OCI-LY3 (cell line): ENCODE data around the gene SIVA1.

Experiments
- H2AFZ ChIP-seq: fragments of 200-600, 300-600 bp; shearing (Covaris generic); 2 replicates; pipeline ENCODE4 v1.6.0; 2014; ENCODE audit warnings: antibody characterized with exemption, low read depth, low read length
- H3K27ac ChIP-seq: fragments of 200-600, 300-600 bp; sonication (generic); 2 replicates; pipeline ENCODE4 v1.5.1; 2014; ENCODE audit warnings: mild to moderate bottlenecking, low read length, moderate library complexity, mixed read lengths
- H3K27me3 ChIP-seq: fragments of 200-600, 300-600 bp; sonication (generic); 2 replicates; pipeline ENCODE4 v1.6.1; 2014; ENCODE audit warnings: low read depth, low read length, mixed read lengths
- H3K36me3 ChIP-seq: fragments of 200-600, 300-600 bp; sonication (generic); replicated peaks from 2 replicates; pipeline ENCODE3; 2014; ENCODE audit warnings: low read depth, low read length, mixed read lengths
- H3K4me1 ChIP-seq: fragments of 300-600, 200-600 bp; sonication (generic); 2 replicates; pipeline ENCODE4 v1.6.1; 2014; ENCODE audit warnings: low read length, mixed read lengths
- H3K4me2 ChIP-seq: fragments of 200-600, 300-600 bp; sonication (generic); 2 replicates; pipeline ENCODE4 v1.6.1; 2014; ENCODE audit warnings: low read length, mixed read lengths
- H3K4me3 ChIP-seq: fragments of 300-600, 200-600 bp; sonication (generic); 2 replicates; pipeline ENCODE4 v1.5.1; 2014; ENCODE audit warnings: antibody characterized with exemption, mild to moderate bottlenecking, low read length, moderate library complexity
- H3K79me2 ChIP-seq: fragments of 300-600, 200-600 bp; shearing (Covaris generic); 2 replicates; pipeline ENCODE4 v1.6.1; 2014; ENCODE audit warnings: mild to moderate bottlenecking, low read length, mixed read lengths
- H3K9ac ChIP-seq: fragments of 300-600, 200-600 bp; shearing (Covaris generic); 2 replicates; pipeline ENCODE4 v1.6.0; 2014; ENCODE audit warnings: mild to moderate bottlenecking, low read length, moderate library complexity
- H3K9me3 ChIP-seq: fragments of 200-600, 300-600 bp; shearing (Covaris generic); 2 replicates; pipeline ENCODE4 v1.6.1; 2014; ENCODE audit warnings: low read length, mixed read lengths; ENCODE audit not compliant: insufficient read depth
- H4K20me1 ChIP-seq: fragments of 200-600, 300-600 bp; sonication (generic); 2 replicates; pipeline ENCODE4 v1.6.1; 2016; ENCODE audit warnings: low read length, mixed read lengths; ENCODE audit not compliant: insufficient read depth
- CTCF ChIP-seq: fragments of 200-600, 300-600 bp; sonication (generic); IDR thresholded peaks from 2 replicates; pipeline ENCODE4 v1.5.1; 2014; ENCODE audit warnings: antibody characterized with exemption, low read length, low read depth
- EZH2phosphoT487 ChIP-seq: fragments of 200-600 bp; shearing (Covaris generic); IDR thresholded peaks from 2 replicates; pipeline ENCODE4 v1.6.1; 2018; ENCODE audit warnings: antibody characterized with exemption, mixed run types, low read depth

Gene SIVA1, protein sequence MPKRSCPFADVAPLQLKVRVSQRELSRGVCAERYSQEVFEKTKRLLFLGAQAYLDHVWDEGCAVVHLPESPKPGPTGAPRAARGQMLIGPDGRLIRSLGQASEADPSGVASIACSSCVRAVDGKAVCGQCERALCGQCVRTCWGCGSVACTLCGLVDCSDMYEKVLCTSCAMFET

DNA sequence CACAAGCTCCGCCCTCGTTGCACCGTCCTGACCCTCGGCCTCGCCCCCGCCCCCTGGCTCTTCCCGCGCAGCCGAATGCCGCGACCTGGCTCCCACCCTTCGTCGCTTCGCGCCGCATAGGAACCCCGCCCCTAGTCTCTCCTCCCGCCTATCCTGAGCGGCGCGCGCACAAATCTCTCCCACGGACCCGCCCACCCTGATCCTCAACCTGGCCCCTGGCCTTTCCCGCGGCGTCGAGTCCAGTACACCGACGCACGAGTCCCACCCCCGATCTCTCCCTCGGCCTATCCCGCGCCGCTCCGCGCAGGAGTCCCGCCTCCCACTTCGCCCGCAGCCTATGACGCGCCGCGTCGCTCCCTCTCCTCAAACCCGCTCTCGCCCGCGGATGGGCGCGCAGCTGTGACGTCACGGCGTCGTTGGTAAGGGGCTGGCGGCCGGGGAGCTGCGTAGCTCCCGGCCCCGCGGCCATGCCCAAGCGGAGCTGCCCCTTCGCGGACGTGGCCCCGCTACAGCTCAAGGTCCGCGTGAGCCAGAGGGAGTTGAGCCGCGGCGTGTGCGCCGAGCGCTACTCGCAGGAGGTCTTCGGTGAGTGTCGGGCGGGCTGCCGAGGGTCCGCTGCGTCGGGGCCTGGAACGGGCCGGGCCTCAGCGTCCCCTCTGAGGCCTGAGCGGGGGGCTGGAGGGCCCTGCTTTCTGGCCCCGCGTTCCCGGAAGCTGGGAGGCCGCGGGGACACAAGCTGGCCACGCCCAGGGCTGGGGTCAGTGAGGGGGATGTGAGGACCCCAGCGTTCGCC is at the start of gene SIVA1:
Gene SIVA1, plus strand, starts transcription at position 413 of the 793 bp plus-strand sequence. Its CDS starts 55 bp downstream, at position 468.
- Histone ChIP-seq H3K9ac (peak within 1 kb of the TSS; percentile 89), H4K20me1 (no peaks in the 10 kb centered on the region; the same call in 1 of the 2 replicates), H2AFZ (peak within 1 kb of the TSS; percentile 93; the same call in 1 of the 2 replicates), H3K79me2 (peaks cover 45% of the 10 kb centered on the region), H3K4me2 (peak within 1 kb of the TSS; percentile 95), H3K36me3 (peaks cover 10% of the 10 kb centered on the region), H3K27me3 (no peaks in the 10 kb centered on the region), H3K4me3 (peak within 1 kb of the TSS; percentile 94), H3K4me1 (peaks cover 19% of the 10 kb centered on the region), H3K9me3 (no peaks in the 10 kb centered on the region), H3K27ac (peak within 1 kb of the TSS; percentile 85)
- TF ChIP-seq CTCF: no peak
- TF ChIP-seq EZH2phosphoT487: no peak

GRCh38 chr14:104703269-104703668 is 49.7 kb upstream of the SIVA1 start:
- peaks cover 5% of the 10 kb centered on the region; the same call in 1 of the 2 replicates for H4K20me1 ChIP-seq
- H2AFZ ChIP-seq: no peak overlapping the region
- H3K9ac ChIP-seq: no peak overlapping the region
- no peaks in the 10 kb centered on the region for H3K27me3 ChIP-seq
- H3K36me3 ChIP-seq: peaks cover 12% of the 10 kb centered on the region
- H3K27ac ChIP-seq: no peak overlapping the region
- TF ChIP-seq EZH2phosphoT487: no peak
- no peak for TF ChIP-seq CTCF
- no peaks in the 10 kb centered on the region for H3K79me2 ChIP-seq
- no peaks in the 10 kb centered on the region for H3K4me1 ChIP-seq
- H3K4me3 ChIP-seq: no peak overlapping the region
- H3K9me3 ChIP-seq: no peaks in the 10 kb centered on the region
- H3K4me2 ChIP-seq: no peak overlapping the region

DNA sequence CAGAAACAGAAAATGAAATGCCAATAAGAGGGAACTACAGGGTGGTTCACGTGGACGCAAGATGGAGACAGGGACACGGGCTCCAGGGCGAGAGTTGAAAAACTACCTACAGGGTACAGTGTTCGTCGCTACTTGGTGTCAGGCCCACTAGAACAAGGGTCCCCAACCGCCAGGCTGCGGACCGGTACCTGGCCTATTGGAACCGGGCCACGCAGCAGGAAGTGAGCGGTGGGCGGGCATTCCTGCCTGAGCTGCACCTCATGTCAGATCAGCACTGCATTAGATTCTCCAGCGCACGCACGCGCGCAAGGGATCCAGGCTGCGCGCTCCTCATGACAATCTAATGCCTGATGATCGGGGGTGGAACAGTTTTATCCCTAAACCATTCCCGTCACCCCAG is 48.7 kb upstream of the SIVA1 start:
- 0 out of 2 replicates have a peak, but pooled peaks cover 2% of the 10 kb centered on the region for H4K20me1 ChIP-seq
- H3K36me3 ChIP-seq: peaks cover 12% of the 10 kb centered on the region
- no peaks in the 10 kb centered on the region for H3K4me1 ChIP-seq
- H3K79me2 ChIP-seq: no peaks in the 10 kb centered on the region
- H3K4me3 ChIP-seq: no peak overlapping the region
- H2AFZ ChIP-seq: no peak overlapping the region
- no peak overlapping the region for H3K27ac ChIP-seq
- no peak overlapping the region for H3K9ac ChIP-seq
- H3K4me2 ChIP-seq: no peak overlapping the region
- H3K27me3 ChIP-seq: no peaks in the 10 kb centered on the region
- no peaks in the 10 kb centered on the region for H3K9me3 ChIP-seq
- no peak for TF ChIP-seq EZH2phosphoT487
- no peak for TF ChIP-seq CTCF

DNA sequence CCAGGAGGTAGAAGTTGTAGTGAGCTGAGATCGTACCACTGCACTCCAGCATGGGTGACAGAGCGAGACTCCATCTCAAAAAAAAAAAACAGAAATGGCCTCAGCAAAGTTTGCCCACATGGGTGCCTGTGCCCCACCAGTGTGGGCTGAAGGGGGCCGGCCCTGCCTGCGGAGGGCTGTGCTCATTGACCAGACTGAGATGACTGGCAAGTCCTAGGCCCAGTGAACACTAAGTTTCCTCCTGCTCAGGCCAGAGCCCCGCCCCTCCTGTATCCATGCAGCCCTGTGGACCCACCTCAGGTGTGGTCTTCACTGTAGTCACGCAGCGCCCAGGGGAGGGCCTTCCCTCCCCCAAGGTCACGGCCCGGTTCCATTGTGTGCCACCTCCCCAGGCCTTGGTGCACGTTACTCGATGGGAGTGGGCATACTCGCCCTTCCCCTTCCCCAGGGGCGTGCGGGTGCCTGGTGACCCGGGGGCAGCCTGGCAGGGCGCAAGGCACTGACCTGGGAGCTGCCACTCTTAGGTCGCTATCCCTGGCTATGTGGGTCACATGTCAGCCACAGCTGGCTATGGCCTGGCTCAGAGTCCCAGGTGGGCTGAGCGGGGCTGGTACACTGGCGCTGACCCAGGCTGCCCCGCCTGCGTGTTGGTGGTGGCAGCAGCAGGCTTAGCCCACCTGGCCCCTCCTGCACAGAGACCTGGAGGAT is 47.5 kb upstream of the SIVA1 start:
- Histone ChIP-seq H3K27me3 (no peaks in the 10 kb centered on the region), H3K9ac (no peak overlapping the region), H3K4me1 (no peaks in the 10 kb centered on the region), H3K36me3 (peaks cover 12% of the 10 kb centered on the region), H3K4me3 (no peak overlapping the region), H3K4me2 (no peak overlapping the region), H3K79me2 (no peaks in the 10 kb centered on the region), H3K9me3 (no peaks in the 10 kb centered on the region), H4K20me1 (0 out of 2 replicates have a peak, but pooled peaks cover 2% of the 10 kb centered on the region), H2AFZ (no peak overlapping the region), H3K27ac (no peak overlapping the region)
- no peak for TF ChIP-seq CTCF
- TF ChIP-seq EZH2phosphoT487: no peak
